HFF-Myc (cell line): ENCODE measurements around the gene TAC4.

Experiments
- DNase-seq: peaks from one replicate; pipeline ENCODE4 v3.0.0-alpha.2; 2011; ENCODE audit warnings: low read depth; ENCODE audit errors: extremely low read depth
- H3K4me3 ChIP-seq: replicated peaks from 2 replicates; pipeline ENCODE4 v1.5.1; 2011; ENCODE audit warnings: low read depth, mild to moderate bottlenecking, control low read depth, low read length
- TF ChIP-seq, protein P1 (sequence below): IDR thresholded peaks from 2 replicates; pipeline ENCODE4 v1.5.1; 2012; ENCODE audit warnings: mild to moderate bottlenecking, low read depth, low read length, control low read depth; ENCODE audit errors: missing control alignments

TAC4 gene

DNA sequence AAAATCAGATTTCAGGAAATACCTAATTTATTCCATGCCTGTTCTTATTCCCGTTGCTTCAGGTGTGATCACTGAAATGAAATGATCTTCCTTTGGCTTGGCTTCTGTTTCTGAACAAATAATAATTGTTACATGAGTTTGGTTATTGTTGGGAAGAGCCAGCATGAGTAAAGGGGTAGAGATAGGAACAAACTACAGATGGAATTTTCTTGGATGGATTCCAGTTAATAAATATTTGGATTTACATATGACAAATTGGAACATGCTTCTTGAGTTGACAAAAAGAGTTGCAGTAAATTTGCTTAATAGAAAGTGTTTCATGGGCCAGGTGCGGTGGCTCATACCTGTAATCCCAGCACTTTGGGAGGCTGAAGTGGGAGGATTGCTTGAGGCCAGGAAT lies 28.2 kb downstream of the TAC4 start:
- no peak for DNase-seq
- TF ChIP-seq, protein P1, sequence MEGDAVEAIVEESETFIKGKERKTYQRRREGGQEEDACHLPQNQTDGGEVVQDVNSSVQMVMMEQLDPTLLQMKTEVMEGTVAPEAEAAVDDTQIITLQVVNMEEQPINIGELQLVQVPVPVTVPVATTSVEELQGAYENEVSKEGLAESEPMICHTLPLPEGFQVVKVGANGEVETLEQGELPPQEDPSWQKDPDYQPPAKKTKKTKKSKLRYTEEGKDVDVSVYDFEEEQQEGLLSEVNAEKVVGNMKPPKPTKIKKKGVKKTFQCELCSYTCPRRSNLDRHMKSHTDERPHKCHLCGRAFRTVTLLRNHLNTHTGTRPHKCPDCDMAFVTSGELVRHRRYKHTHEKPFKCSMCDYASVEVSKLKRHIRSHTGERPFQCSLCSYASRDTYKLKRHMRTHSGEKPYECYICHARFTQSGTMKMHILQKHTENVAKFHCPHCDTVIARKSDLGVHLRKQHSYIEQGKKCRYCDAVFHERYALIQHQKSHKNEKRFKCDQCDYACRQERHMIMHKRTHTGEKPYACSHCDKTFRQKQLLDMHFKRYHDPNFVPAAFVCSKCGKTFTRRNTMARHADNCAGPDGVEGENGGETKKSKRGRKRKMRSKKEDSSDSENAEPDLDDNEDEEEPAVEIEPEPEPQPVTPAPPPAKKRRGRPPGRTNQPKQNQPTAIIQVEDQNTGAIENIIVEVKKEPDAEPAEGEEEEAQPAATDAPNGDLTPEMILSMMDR, result no peak
- H3K4me3 ChIP-seq, result no peak overlapping the region

DNA sequence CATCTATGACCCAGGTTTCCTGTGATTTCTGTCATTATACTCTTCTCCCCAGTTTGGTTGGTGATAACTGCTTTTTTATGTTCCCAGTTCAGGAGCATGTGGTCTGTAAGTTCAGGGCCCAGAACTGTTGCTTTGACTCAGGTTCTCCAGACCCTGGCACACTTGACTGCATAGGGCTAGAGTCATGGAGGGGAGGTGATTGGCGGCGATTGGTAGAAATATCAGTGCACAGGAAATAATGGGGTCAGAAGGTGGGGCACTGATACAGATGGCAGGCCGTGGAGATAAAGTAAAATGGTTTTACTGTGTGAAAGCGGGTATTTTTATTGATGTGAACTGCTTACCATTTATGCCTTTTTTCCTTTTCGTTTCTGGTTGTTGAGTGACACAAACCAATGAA lies 28.7 kb downstream of the TAC4 start:
- no peak for DNase-seq
- TF ChIP-seq, protein P1, result no peak
- H3K4me3 ChIP-seq, result no peak overlapping the region

DNA sequence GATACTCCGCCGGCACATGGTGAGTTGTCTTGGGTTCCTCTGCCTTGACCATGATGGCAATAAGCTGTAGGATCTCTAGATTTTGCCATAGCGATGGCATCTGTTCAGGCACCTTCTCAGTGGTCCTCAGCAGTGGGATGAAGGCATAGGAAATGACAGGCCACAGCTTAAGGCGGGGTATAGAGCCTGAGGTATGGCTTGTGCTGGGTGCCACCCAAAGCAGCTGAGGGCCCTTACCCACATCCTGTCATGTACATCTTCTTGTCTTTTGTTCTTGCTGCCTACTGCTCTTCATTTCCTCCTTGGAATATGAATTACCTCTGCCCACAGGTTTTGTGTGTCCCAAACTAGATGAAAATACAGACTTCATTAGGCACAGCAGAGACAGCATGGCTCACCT lies 29.9 kb downstream of the TAC4 start:
- H3K4me3 ChIP-seq, result no peak overlapping the region
- no peak for DNase-seq
- TF ChIP-seq, protein P1, result no peak

DNA sequence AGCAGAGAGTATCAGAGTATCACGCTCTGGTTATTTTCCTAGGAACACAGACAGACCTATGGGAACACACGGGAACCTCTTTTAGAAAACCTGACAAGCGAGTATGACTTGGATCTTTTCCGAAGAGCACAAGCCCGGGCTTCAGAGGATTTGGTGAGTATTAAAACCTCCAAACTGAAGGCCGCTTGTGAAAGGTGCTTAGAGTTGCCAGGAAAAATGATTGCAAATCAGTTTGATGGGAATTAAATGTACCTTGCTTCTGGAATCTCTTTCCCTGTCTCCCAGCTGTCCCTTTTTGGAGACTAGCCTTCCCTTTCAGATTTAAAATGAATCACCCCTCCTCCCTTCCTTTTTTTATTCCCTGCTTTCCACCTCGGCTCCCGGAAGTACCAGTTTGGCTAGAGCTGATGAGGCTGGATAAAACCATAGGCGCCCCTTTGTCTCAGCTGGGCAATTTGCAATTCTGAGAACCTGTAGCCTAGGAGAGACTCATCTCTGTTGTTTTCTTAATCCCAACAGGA lies 32.0 kb downstream of the TAC4 start:
- no peak overlapping the region for H3K4me3 ChIP-seq
- TF ChIP-seq, protein P1, result no peak
- DNase-seq, result no peak

DNA sequence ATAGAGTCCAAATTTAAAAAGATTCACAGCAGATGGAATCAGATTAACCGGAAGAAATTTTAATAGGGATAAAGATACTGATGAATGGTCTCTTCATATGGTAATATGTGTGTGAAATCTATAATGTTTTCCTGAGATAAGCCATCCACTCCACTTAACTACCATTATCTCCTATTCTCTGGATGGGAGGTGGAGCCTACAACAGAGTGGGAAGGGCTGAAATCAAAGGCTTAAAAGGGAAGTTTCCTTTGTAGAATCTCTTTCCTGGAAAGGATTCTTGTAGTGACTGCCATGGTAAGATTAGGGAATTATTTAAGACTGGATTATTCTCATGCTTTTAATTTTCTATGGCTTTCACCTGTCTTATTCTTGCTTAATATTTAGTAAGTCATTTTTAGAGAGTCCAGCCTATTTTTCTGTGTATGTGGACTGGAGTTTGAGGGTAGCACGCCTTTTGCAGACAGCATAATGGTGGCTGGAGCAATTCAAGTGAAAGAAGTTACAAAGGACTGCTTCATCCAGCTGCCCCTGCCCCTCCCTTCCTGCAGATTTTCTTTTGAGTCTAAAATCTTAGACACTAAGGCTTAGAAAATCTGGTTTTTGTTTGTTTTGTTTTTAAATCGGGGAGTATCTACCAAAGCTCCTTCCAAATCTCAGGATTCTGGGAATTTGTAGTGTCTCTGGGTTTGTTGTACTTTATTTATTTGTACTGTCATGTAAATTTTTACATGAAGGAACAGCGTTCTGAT lies 32.9 kb downstream of the TAC4 start:
- TF ChIP-seq, protein P1, result no peak
- no peak for DNase-seq
- no peak overlapping the region for H3K4me3 ChIP-seq

DNA sequence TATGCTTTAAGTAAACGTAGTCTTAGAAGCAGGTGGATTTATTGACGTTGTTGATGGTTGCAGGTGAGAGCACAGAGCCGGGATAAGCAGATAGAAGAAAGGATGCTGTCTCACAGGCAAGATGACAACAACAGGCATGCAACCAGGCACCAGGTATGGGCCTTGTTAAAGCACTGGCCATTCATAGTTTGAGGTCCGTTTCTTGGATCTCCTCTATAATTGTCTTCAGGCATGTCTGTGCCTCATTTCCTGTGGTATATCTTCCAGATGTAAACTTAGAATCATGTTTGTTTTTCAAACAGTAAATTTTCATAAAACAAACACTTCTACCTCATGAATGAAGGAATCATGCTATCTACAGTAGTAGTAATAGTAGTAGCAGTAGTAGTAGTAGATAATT lies 38.8 kb downstream of the TAC4 start:
- no peak overlapping the region for H3K4me3 ChIP-seq
- TF ChIP-seq, protein P1, result no peak
- no peak for DNase-seq
